Activated CD4-positive, alpha-beta T cell treated with anti-CD3 and anti-CD28 coated beads, Interleukin-2, Interleukin-4, amounts not matched to agents 100 ng/mL and 50 ng/mL, durations not matched to agents 16 hours and 8 hours (primary cell): ENCODE measurements around the gene RBM38.

ENCODE experiments used
- DNase-seq: peaks from one replicate; pipeline ENCODE4 v3.0.0-alpha.2; 2020; ENCODE audit warnings: low spot score

RBM38 gene

GRCh38 chr20:57455386-57455785, 64.2 kb downstream of the RBM38 start:
- DNase-seq: no peak

- no peak for DNase-seq
These were observed 64.9 kb downstream of the RBM38 start for GRCh38 chr20:57456116-57456515.

GRCh38 chr20:57457243-57458095, 66.3 kb downstream of the RBM38 start:
- no peak for DNase-seq

- no peak for DNase-seq
These were observed 67.4 kb downstream of the RBM38 start for GRCh38 chr20:57458400-57459160.
